Measurements from ENCODE around the gene PCED1B. TPM values are rescaled to one million over a fixed set of nuclear protein-coding genes. Genes with fewer than 3 reads are reported as not detected.

PCED1B gene
- total RNA-seq, 2 experiments from 2014 or later: 117 to 119 TPM

DNA sequence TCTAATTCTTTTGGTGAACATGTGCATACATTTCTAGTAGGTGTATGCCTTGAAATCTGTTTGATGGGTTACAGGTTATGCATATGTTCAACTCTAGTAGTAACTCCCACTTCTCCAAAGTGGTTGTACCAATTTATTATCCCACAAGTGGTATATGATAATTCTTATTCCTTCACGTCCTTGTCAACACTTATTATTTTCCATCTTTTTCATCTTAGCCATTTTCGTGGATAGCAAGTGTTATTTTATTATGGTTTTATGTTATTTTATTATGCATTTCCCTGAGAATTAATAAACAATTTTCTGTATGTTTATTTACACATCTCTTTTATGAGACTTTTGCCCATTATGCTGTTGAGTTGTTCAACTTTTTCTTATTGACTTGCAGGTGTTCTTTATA, 11.6 kb downstream of the PCED1B start:
- intact Hi-C loops (cut with micrococcal nuclease): no loop called here
- DNase-seq: no peak
- no peak overlapping the region for H3K4me3 Mint-ChIP-seq
- no peak for ATAC-seq
- TF ChIP-seq, protein P1, sequence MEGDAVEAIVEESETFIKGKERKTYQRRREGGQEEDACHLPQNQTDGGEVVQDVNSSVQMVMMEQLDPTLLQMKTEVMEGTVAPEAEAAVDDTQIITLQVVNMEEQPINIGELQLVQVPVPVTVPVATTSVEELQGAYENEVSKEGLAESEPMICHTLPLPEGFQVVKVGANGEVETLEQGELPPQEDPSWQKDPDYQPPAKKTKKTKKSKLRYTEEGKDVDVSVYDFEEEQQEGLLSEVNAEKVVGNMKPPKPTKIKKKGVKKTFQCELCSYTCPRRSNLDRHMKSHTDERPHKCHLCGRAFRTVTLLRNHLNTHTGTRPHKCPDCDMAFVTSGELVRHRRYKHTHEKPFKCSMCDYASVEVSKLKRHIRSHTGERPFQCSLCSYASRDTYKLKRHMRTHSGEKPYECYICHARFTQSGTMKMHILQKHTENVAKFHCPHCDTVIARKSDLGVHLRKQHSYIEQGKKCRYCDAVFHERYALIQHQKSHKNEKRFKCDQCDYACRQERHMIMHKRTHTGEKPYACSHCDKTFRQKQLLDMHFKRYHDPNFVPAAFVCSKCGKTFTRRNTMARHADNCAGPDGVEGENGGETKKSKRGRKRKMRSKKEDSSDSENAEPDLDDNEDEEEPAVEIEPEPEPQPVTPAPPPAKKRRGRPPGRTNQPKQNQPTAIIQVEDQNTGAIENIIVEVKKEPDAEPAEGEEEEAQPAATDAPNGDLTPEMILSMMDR (IDR thresholded peaks at IDR 0.05): no peak
- H3K36me3 Mint-ChIP-seq (ENCODE audit: low read depth): peaks cover 9% of the 10 kb centered on the region
- peaks cover 45% of the 10 kb centered on the region for H3K4me1 Mint-ChIP-seq (ENCODE audit: low read depth)
- CTCF ChIA-PET: no interaction called here
- no peak overlapping the region for H3K27ac Mint-ChIP-seq
- H3K9me3 Mint-ChIP-seq: peaks cover 12% of the 10 kb centered on the region
- POLR2A ChIA-PET: no interaction called here
- H3K27me3 Mint-ChIP-seq: no peaks in the 10 kb centered on the region

DNA sequence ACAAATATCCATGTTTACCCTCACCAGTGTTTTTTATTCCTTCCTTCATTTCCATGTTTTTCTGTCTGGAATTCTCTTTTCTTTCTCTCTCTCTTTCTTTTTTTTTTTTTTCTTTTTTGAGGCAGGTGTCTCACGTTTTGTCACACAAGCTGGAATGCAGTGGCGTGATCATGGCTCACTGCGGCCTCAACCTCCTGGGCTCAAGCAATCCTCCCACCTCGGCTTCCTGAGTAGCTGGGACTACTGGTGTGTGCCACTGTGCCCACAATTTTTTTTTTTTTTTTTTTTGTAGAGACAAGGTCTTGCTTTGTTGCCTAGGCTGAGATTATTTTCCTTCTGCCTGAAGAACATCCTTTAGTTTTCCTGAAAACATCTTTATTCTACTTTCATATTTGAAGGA, 15.4 kb downstream of the PCED1B start:
- Mint-ChIP-seq H3K27ac (no peak overlapping the region), H3K4me1 (ENCODE audit: low read depth) (peaks cover 36% of the 10 kb centered on the region), H3K9me3 (peaks cover 8% of the 10 kb centered on the region), H3K4me3 (no peak overlapping the region), H3K27me3 (no peaks in the 10 kb centered on the region), H3K36me3 (ENCODE audit: low read depth) (peaks cover 9% of the 10 kb centered on the region)
- DNase-seq (no peak), ATAC-seq (no peak)
- ChIA-PET CTCF (interaction anchor here (0.7 to 2.3 kb wide), 7 partner anchors 11 to 303 kb away, joined by 3 to 10 read pairs (median 3); partner anchors contain the start of gene PCED1B), POLR2A (no interaction called here)
- intact Hi-C loops (cut with micrococcal nuclease): no loop called here
- TF ChIP-seq, protein P1 (IDR thresholded peaks at IDR 0.05): no peak

DNA sequence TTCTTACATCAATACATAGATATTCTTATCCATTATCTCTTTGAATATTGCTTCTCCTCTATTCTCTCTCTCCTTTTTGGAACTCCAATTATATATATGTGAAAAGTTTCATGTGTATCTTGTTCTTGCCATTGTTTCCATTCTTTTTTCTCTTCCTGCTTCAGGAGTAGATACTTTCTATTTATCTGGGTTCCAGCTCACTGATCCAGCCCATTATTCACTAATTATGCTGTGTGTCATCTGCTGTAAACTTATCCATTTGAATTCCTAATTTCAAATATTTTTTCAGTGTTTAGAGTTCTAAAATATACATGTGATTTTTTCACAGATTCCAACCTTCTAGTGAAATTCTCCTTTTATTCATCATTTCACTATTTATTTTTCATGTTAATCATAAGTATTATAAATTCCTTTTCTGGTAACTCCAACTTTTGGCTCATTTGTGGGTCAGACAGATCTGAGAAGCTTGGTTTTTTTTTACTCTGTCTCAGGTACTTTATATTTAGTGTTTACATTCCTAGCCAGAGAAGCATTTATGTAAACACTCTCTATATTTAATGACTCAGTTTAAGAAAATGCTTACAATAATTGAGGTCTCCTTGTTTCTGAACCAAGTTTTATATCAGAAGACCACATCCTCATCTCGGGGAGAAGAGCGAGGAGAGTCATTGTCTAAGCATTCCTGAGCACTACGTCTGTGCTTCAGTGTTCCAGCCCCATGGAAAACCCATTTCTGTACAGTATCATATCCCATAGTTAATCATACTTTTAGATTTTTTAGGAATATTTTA, 16.2 kb downstream of the PCED1B start:
- Mint-ChIP-seq H3K27me3 (no peaks in the 10 kb centered on the region), H3K9me3 (peaks cover 4% of the 10 kb centered on the region), H3K36me3 (ENCODE audit: low read depth) (peaks cover 3% of the 10 kb centered on the region), H3K4me3 (no peak overlapping the region), H3K4me1 (ENCODE audit: low read depth) (peaks cover 36% of the 10 kb centered on the region), H3K27ac (no peak overlapping the region)
- DNase-seq: no peak
- ATAC-seq: no peak
- TF ChIP-seq, protein P1 (IDR thresholded peaks at IDR 0.05): no peak
- CTCF ChIA-PET: interaction anchor here (0.7 to 2.3 kb wide), 11 partner anchors 10 to 302 kb away, joined by 3 to 10 read pairs (median 3); partner anchors contain the start of gene PCED1B
- intact Hi-C loops (cut with micrococcal nuclease): no loop called here
- POLR2A ChIA-PET: no interaction called here

DNA sequence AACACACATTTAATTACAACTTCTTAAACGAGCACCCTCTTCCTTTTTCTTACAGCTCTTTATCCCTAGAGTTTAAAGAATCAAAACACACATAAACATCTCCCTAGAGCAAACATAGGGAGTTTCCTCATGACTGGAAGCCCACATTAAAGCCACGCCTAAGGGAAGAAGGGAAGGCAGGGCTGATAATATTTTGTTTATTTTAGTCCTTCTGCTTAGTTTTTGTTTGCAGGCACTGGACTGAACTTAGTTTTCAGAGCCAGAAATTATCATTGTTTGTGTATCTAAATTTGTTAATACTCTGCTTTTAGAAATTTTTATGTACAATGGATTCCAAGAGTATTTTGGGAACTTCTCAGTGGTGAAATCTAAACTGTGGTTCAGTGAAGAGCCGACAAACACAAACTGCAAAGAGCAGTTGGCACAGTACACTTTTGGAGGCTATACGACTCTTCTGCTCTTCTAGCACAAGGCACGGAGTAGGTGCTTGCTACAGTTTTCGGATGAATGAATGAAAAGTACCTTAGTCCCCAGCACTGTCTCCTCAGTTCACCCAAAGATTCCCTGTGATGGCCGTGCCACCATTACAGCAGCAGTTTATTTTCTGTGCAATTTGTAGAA, 18.0 kb downstream of the PCED1B start:
- Mint-ChIP-seq H3K27ac (no peak overlapping the region), H3K4me1 (ENCODE audit: low read depth) (peaks cover 30% of the 10 kb centered on the region), H3K36me3 (ENCODE audit: low read depth) (peaks cover 2% of the 10 kb centered on the region), H3K27me3 (no peaks in the 10 kb centered on the region), H3K9me3 (no peaks in the 10 kb centered on the region), H3K4me3 (no peak overlapping the region)
- CTCF ChIA-PET: no interaction called here
- POLR2A ChIA-PET: no interaction called here
- DNase-seq: no peak
- ATAC-seq: no peak
- intact Hi-C loops (cut with micrococcal nuclease): no loop called here
- TF ChIP-seq, protein P1 (IDR thresholded peaks at IDR 0.05): no peak

DNA sequence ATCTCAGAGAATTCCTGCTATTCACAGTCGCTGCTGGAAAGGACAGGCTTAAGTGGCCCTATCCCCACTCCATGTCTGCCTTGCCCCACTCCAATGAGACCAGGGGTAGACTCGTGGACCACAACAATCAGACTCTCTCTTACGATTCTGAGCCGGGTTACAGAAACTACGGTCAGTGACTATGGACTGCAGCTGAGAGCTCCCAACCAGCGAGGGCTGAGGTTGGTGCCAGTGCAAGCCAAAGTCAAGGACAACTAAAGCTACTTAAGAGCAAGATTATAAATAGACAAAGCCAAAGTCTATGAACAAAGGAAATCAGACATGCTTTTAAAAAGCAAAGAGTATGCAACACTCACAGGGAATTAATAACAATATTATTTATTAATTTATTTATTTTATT, 18.7 kb downstream of the PCED1B start:
- intact Hi-C loops (cut with micrococcal nuclease): no loop called here
- Mint-ChIP-seq H3K4me1 (ENCODE audit: low read depth) (peaks cover 26% of the 10 kb centered on the region), H3K9me3 (no peaks in the 10 kb centered on the region), H3K36me3 (ENCODE audit: low read depth) (no peaks in the 10 kb centered on the region), H3K27me3 (no peaks in the 10 kb centered on the region), H3K4me3 (no peak overlapping the region), H3K27ac (no peak overlapping the region)
- no peak for DNase-seq
- no peak for ATAC-seq
- POLR2A ChIA-PET: no interaction called here
- CTCF ChIA-PET: no interaction called here
- TF ChIP-seq, protein P1 (IDR thresholded peaks at IDR 0.05): no peak
